K562 (cell line): ENCODE measurements around the gene EAF1. TPM values are rescaled to one million over a fixed set of nuclear protein-coding genes. Genes with fewer than 3 reads are reported as not detected.

Source experiments
- BRD9 ChIP-seq: fragments of 450-650 bp; IDR thresholded peaks from 2 replicates; pipeline ENCODE4 v1.6.1; 2018; ENCODE audit warnings: low read depth; ENCODE audit not compliant: partially characterized antibody
- CREB1 ChIP-seq, 2 experiments: sonication (generic) in 1 of 2; formaldehyde crosslinking in 1 of 2; IDR thresholded peaks; 2 replicates each; pipeline versions ENCODE4 v1.6.1 to v1.8.0; 2012 to 2022; ENCODE audit warnings: inconsistent platforms in 1 of 2, mild to moderate bottlenecking in 1 of 2, missing genetic modification reagents in 1 of 2, moderate library complexity in 1 of 2
- EWSR1 ChIP-seq: fragments of 450-650 bp; IDR thresholded peaks from 2 replicates; pipeline ENCODE4 v1.6.1; 2018; ENCODE audit warnings: borderline replicate concordance, mild to moderate bottlenecking, low read depth, moderate library complexity; ENCODE audit not compliant: partially characterized antibody
- FOXJ2 ChIP-seq: fragments of 200-800 bp; sonication (Bioruptor generic); IDR thresholded peaks from 2 replicates; pipeline ENCODE4 v1.6.1; 2016; ENCODE audit warnings: missing genetic modification characterization, missing compliant biosample characterization
- KDM4B ChIP-seq, 2 experiments: fragments of 450-650 bp in 1 of 2; sonication (generic) in 1 of 2; IDR thresholded peaks; 2 replicates each; pipeline ENCODE4 v1.6.1; 2016 to 2017; ENCODE audit warnings: borderline replicate concordance in 2 of 2, antibody characterized with exemption in 1 of 2, low read depth in 1 of 2, mild to moderate bottlenecking in 1 of 2
- PHTF2 ChIP-seq: fragments of 250-450 bp; sonication (Bioruptor Pico); IDR thresholded peaks from 2 replicates; pipeline ENCODE4 v1.5.0; 2021; ENCODE audit warnings: mild to moderate bottlenecking
- ZNF436 ChIP-seq: fragments of 250-450, 450-650 bp; sonication (Bioruptor Pico); formaldehyde crosslinking; IDR thresholded peaks from 2 replicates; pipeline ENCODE4 v1.7.0; 2020; ENCODE audit warnings: mild to moderate bottlenecking
- polyA plus RNA-seq, 8 experiments: library from polyadenylated mRNA; depleted of rRNA in 4 of 8; stranded (reverse) in 5 of 8; unstranded in 3 of 8; fragments of >200 nt; fragmentation: Nextera tagmentation in 2 of 8; fragmentation: Illumina TruSeq in 1 of 8; extraction: Ambion mirVana in 2 of 8; extraction: Trizol in 1 of 8; gene quantifications; 2 replicates each; pipeline versions ENCODE4 v1.2.1 to v1.2.3, GENCODE V29; 2011 to 2014; ENCODE audit warnings: inconsistent platforms in 1 of 8, missing spikeins in 1 of 8
- total RNA-seq, 7 experiments: library from RNA; depleted of rRNA in 6 of 7; stranded (reverse); fragments of >200 nt in 6 of 7; fragmentation: Illumina TruSeq in 2 of 7; extraction: Trizol in 2 of 7; gene quantifications; 2 replicates each; pipeline versions ENCODE4 v1.2.1 to v1.2.3, GENCODE V29; 2011 to 2021; ENCODE audit warnings: low replicate concordance in 1 of 7
- TF ChIP-seq, protein P1 (sequence below), 2 experiments: fragments of 250-450 bp in 1 of 2; fragments of 450-650 bp in 1 of 2; sonication (Bioruptor Pico) in 1 of 2; IDR thresholded peaks; 2 replicates each; pipeline versions ENCODE4 v1.6.1 to v1.8.0; 2016 to 2021; ENCODE audit warnings: mild to moderate bottlenecking in 2 of 2, moderate library complexity in 2 of 2, missing compliant biosample characterization in 1 of 2, missing genetic modification characterization in 1 of 2
- TF ChIP-seq, protein P2 (sequence below): fragments of 250-450 bp; sonication (Bioruptor Pico); IDR thresholded peaks from 2 replicates; pipeline ENCODE4 v1.5.0; 2020; ENCODE audit warnings: mild to moderate bottlenecking
- TF ChIP-seq, protein P3 (sequence below), 3 experiments: fragments of 200-800 bp in 1 of 3; fragments of 250-450 bp in 1 of 3; fragments of 450-650 bp in 1 of 3; sonication (Bioruptor Pico) in 1 of 3; sonication (Bioruptor generic) in 1 of 3; formaldehyde crosslinking in 1 of 3; IDR thresholded peaks; 2 replicates each; pipeline versions ENCODE4 v1.6.1 to v1.8.0; 2016 to 2022; ENCODE audit warnings: mild to moderate bottlenecking in 2 of 3, missing genetic modification characterization in 2 of 3, missing compliant biosample characterization in 1 of 3, moderate library complexity in 1 of 3
- TF ChIP-seq, protein P4 (sequence below): IDR thresholded peaks from 2 replicates; pipeline ENCODE4 v1.6.1; 2011; ENCODE audit warnings: borderline replicate concordance, low read depth, mild to moderate bottlenecking, moderate library complexity, low read length; ENCODE audit not compliant: insufficient read depth, poor library complexity, severe bottlenecking
- TF ChIP-seq, protein P5 (sequence below): fragments of 250-450 bp; sonication (Bioruptor Pico); IDR thresholded peaks from 2 replicates; pipeline ENCODE4 v1.4.0; 2020; ENCODE audit warnings: mild to moderate bottlenecking, moderate library complexity, borderline replicate concordance

The EAF1 gene
- total and polyA plus RNA-seq, 9 of the 15 experiments (the other 6 are each of a cell fraction or from before 2014, with no cell fraction given) = 7.0 to 26.8 (median 20.4) TPM

DNA sequence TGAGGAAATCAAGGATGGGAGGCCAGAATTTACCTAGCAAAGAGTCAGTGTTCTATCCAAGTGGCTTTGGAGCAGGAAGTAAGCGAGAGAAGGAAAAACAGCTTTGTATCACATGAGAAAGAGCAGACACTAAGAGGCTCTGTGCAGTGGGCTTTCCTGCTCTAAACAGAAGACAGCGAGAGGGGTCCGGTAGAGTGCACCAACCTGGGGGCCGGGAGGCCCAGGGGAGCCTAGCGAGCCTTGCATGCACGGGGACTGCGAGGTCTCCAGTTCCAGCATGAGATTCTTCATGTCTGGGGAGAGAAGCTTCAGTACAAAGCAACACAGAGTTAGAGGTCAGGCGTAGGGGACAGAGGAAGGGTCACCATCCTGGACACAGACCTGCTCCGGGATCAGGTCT is 60.6 kb downstream of the EAF1 start (continued):
- TF ChIP-seq, protein P1, sequence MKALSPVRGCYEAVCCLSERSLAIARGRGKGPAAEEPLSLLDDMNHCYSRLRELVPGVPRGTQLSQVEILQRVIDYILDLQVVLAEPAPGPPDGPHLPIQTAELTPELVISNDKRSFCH (CRISPR knock-in tag; IDR thresholded peaks at IDR 0.05) = no peak
- TF ChIP-seq, protein P1 (tag; IDR thresholded peaks at IDR 0.05) = no peak
- TF ChIP-seq, protein P2, sequence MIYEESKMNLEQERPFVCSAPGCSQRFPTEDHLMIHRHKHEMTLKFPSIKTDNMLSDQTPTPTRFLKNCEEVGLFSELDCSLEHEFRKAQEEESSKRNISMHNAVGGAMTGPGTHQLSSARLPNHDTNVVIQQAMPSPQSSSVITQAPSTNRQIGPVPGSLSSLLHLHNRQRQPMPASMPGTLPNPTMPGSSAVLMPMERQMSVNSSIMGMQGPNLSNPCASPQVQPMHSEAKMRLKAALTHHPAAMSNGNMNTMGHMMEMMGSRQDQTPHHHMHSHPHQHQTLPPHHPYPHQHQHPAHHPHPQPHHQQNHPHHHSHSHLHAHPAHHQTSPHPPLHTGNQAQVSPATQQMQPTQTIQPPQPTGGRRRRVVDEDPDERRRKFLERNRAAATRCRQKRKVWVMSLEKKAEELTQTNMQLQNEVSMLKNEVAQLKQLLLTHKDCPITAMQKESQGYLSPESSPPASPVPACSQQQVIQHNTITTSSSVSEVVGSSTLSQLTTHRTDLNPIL = no peak
- no peak for TF ChIP-seq BRD9
- no peak for TF ChIP-seq CREB1 (IDR thresholded peaks at IDR 0.05)
- TF ChIP-seq CREB1 (CRISPR knock-in tag; IDR thresholded peaks at IDR 0.05) = no peak
- TF ChIP-seq, protein P3, sequence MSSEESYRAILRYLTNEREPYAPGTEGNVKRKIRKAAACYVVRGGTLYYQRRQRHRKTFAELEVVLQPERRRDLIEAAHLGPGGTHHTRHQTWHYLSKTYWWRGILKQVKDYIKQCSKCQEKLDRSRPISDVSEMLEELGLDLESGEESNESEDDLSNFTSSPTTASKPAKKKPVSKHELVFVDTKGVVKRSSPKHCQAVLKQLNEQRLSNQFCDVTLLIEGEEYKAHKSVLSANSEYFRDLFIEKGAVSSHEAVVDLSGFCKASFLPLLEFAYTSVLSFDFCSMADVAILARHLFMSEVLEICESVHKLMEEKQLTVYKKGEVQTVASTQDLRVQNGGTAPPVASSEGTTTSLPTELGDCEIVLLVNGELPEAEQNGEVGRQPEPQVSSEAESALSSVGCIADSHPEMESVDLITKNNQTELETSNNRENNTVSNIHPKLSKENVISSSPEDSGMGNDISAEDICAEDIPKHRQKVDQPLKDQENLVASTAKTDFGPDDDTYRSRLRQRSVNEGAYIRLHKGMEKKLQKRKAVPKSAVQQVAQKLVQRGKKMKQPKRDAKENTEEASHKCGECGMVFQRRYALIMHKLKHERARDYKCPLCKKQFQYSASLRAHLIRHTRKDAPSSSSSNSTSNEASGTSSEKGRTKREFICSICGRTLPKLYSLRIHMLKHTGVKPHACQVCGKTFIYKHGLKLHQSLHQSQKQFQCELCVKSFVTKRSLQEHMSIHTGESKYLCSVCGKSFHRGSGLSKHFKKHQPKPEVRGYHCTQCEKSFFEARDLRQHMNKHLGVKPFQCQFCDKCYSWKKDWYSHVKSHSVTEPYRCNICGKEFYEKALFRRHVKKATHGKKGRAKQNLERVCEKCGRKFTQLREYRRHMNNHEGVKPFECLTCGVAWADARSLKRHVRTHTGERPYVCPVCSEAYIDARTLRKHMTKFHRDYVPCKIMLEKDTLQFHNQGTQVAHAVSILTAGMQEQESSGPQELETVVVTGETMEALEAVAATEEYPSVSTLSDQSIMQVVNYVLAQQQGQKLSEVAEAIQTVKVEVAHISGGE (CRISPR knock-in tag; IDR thresholded peaks at IDR 0.05) = no peak
- TF ChIP-seq, protein P4, sequence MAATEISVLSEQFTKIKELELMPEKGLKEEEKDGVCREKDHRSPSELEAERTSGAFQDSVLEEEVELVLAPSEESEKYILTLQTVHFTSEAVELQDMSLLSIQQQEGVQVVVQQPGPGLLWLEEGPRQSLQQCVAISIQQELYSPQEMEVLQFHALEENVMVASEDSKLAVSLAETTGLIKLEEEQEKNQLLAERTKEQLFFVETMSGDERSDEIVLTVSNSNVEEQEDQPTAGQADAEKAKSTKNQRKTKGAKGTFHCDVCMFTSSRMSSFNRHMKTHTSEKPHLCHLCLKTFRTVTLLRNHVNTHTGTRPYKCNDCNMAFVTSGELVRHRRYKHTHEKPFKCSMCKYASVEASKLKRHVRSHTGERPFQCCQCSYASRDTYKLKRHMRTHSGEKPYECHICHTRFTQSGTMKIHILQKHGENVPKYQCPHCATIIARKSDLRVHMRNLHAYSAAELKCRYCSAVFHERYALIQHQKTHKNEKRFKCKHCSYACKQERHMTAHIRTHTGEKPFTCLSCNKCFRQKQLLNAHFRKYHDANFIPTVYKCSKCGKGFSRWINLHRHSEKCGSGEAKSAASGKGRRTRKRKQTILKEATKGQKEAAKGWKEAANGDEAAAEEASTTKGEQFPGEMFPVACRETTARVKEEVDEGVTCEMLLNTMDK = no peak
- TF ChIP-seq PHTF2 (CRISPR knock-in tag) = no peak
- no peak for TF ChIP-seq EWSR1
- no peak for TF ChIP-seq FOXJ2 (tag)
- TF ChIP-seq KDM4B (IDR thresholded peaks at IDR 0.05; ENCODE audit: borderline replicate concordance in 2 of 2, low read depth in 1 of 2) = no peak
- TF ChIP-seq, protein P5, sequence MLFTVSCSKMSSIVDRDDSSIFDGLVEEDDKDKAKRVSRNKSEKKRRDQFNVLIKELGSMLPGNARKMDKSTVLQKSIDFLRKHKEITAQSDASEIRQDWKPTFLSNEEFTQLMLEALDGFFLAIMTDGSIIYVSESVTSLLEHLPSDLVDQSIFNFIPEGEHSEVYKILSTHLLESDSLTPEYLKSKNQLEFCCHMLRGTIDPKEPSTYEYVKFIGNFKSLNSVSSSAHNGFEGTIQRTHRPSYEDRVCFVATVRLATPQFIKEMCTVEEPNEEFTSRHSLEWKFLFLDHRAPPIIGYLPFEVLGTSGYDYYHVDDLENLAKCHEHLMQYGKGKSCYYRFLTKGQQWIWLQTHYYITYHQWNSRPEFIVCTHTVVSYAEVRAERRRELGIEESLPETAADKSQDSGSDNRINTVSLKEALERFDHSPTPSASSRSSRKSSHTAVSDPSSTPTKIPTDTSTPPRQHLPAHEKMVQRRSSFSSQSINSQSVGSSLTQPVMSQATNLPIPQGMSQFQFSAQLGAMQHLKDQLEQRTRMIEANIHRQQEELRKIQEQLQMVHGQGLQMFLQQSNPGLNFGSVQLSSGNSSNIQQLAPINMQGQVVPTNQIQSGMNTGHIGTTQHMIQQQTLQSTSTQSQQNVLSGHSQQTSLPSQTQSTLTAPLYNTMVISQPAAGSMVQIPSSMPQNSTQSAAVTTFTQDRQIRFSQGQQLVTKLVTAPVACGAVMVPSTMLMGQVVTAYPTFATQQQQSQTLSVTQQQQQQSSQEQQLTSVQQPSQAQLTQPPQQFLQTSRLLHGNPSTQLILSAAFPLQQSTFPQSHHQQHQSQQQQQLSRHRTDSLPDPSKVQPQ (CRISPR knock-in tag) = no peak
- TF ChIP-seq ZNF436 (CRISPR knock-in tag) = no peak
